Aorta (tissue), 5 donors: ENCODE data around the gene ACSL5. TPM values are rescaled to one million over a fixed set of nuclear protein-coding genes. Genes with fewer than 3 reads are reported as not detected.
"Not testable (repeated sequence)": the region's sequence is repeated elsewhere in the genome, so short reads cannot be mapped to it uniquely, and the experiment has no call there.

Experiments used
- ATAC-seq: fragments of 200-7000 bp; cut with Tn5 transposase; one replicate; pipeline ENCODE4 v1.9.1; 2022; ENCODE audit warnings: moderate library complexity; ENCODE audit not compliant: low FRiP score
- DNase-seq, 2 donors: peaks; one replicate each; pipeline ENCODE4 v3.0.0-alpha.2; 2020
- H3K27ac ChIP-seq, 2 donors: one replicate each; pipeline ENCODE4 v1.5.1; 2013; ENCODE audit warnings: low read length in 2 of 2, mild to moderate bottlenecking in 2 of 2, moderate library complexity in 2 of 2, control low read depth in 1 of 2, inconsistent platforms in 1 of 2, low read depth in 1 of 2
- H3K27me3 ChIP-seq, 2 donors: one replicate each; pipeline ENCODE4 v1.6.1; 2013; ENCODE audit warnings: control low read depth in 1 of 2, low read length in 1 of 2, mild to moderate bottlenecking in 1 of 2, moderate library complexity in 1 of 2; ENCODE audit not compliant: insufficient read depth in 2 of 2, control insufficient read depth in 1 of 2
- H3K36me3 ChIP-seq, 2 donors: one replicate each; pipeline ENCODE4 v1.6.1; 2013; ENCODE audit warnings: control low read depth in 1 of 2, low read length in 1 of 2, mild to moderate bottlenecking in 1 of 2; ENCODE audit not compliant: insufficient read depth in 2 of 2, control insufficient read depth in 1 of 2
- H3K4me1 ChIP-seq, 2 donors: one replicate each; pipeline ENCODE4 v1.6.1; 2013; ENCODE audit warnings: low read length in 2 of 2, control low read depth in 1 of 2, mild to moderate bottlenecking in 1 of 2, moderate library complexity in 1 of 2; ENCODE audit not compliant: insufficient read depth in 2 of 2, control insufficient read depth in 1 of 2
- H3K4me3 ChIP-seq, 2 donors: one replicate each; pipeline ENCODE4 v1.5.1; 2013; ENCODE audit warnings: low read length in 2 of 2, control low read depth in 1 of 2, mild to moderate bottlenecking in 1 of 2
- H3K9me3 ChIP-seq: one replicate; pipeline ENCODE4 v1.6.1; 2013; ENCODE audit warnings: mild to moderate bottlenecking, low read length; ENCODE audit not compliant: control insufficient read depth
- WGBS, 2 donors: extraction: QIAGEN DNeasy Blood & Tissue Kit; methylation state at CpG; one replicate each; pipeline ENCODE4 v1.1.7; 2013; 5-methylcytosine and 5-hydroxymethylcytosine counted together
- intact Hi-C, 2 donors: fragments of 100-400 bp; cut with DNase I; formaldehyde crosslinking; loops; one replicate each; pipeline versions ENCODE4 v1.14.2 to v1.15.0; 2022
- polyA plus RNA-seq, 2 donors: library from polyadenylated mRNA; stranded (reverse); fragments of 200-250 nt; gene quantifications; one replicate each; pipeline ENCODE4 v1.2.3, GENCODE V29; 2013
- total RNA-seq, 2 donors: library from RNA; stranded (reverse); fragmentation: NEBNext Ultra II Directional; extraction: Animal tissue kit (Norgen Biotek cat#: 25700); gene quantifications; one replicate each; pipeline ENCODE4 v1.2.1, GENCODE V29; 2021
- donor health status: healthy with polysubstance abuse.
- donor health status: Bipolar disorder and iron deficiency.
- donor health status: DM: no; HTN: no; CAD: no.
- donor health status: DM: no; HTN: no; CAD: no.
- donor health status: DM: yes; HTN: yes; CAD: no.

The ACSL5 gene
- total and polyA plus RNA-seq, 4 donors, result 0.92 to 18.7 (median 15.9) TPM

DNA sequence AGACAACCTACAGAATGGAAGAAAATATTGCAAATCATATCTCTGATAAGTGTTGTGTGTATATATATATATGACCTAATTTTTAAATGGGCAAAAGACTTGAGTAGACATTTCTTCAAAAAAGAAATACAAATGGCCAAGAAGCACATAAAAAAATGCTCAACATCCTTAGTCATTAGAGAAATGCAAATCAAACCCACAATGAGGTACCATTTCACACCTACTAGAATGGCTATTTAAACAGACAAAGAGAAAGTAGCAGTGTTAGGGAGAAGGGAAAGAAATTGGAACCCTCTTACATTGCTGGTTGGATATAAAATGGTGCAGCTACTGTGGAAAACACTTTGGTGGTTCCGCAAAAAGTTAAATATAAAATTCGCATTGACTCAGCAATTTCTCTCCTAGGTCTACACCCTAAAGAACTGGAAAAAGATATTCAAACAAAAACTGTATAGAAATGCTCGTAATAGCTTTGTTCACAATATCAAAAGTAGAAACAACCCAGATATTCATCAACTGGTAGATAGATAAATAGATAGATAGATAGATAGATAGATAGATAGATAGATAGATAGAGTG, 16.3 kb downstream of the ACSL5 start:
- Histone ChIP-seq H3K27me3 (no peaks in the 10 kb centered on the region), H3K36me3 (no peaks in the 10 kb centered on the region), H3K4me1 (no peaks in the 10 kb centered on the region), H3K4me3 (no peak overlapping the region), H3K27ac (no peak overlapping the region), H3K9me3 (no peaks in the 10 kb centered on the region)
- DNase-seq (no peak), ATAC-seq (no peak)
- WGBS, 2 donors, result 89 to 90% methylated on average over 3 of the region's 3 CpGs
- intact Hi-C loops, result no loop called here

DNA sequence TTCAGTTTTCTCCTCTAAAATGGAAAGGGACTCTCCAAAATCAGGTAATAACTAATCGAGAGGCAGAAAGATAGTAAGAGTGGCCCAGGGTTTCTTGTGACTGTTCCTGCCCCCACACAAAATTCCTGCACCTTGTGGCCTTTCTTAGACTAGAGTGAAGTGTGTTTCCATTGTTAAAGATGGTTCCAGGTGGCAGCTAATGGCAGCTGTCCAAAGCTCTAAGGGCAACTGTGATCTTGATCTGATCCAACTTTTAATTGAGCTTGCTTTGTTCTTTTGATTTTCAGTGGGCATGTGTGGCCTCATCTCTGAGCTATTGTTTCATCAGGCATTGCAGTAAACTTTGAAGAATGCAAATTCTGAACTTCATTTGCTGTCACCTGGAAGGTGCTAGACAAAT, 19.4 kb downstream of the ACSL5 start:
- Histone ChIP-seq H3K36me3 (no peaks in the 10 kb centered on the region), H3K9me3 (no peaks in the 10 kb centered on the region), H3K27me3 (no peaks in the 10 kb centered on the region), H3K4me3 (no peak overlapping the region), H3K4me1 (no peaks in the 10 kb centered on the region), H3K27ac (no peak overlapping the region)
- DNase-seq, result no peak
- WGBS, 2 donors, result 55 to 77% methylated on average over 1 of the region's 1 CpG
- ATAC-seq, result no peak
- intact Hi-C loops, result no loop called here

DNA sequence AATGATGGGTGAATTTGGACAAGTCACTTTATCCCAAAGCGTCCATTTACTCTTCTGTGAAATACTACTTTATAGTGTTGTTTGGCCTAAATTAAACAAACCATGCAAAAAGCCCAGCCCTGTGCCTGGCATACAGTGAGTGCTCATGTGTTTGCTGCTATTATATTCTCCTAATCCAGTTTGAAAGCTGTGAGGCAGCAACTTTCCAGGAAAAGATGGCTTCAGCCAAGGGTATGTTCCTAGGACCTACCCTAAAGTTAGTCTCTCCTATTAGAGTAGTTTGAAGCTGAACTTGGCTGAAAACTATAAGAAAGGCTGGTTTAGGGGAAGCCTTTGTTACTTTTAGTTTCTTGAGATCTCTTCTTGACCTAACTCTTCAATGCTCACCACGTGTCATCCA, 19.9 kb downstream of the ACSL5 start:
- 69 to 74% methylated on average over 2 of the region's 2 CpGs for WGBS, 2 donors
- ATAC-seq (no peak), DNase-seq (no peak)
- no peak overlapping the region for H3K27ac ChIP-seq
- no peaks in the 10 kb centered on the region for H3K9me3 ChIP-seq
- intact Hi-C loops, result no loop called here
- H3K36me3 ChIP-seq, result no peaks in the 10 kb centered on the region
- no peaks in the 10 kb centered on the region for H3K4me1 ChIP-seq
- no peaks in the 10 kb centered on the region for H3K27me3 ChIP-seq
- H3K4me3 ChIP-seq, result no peak overlapping the region

DNA sequence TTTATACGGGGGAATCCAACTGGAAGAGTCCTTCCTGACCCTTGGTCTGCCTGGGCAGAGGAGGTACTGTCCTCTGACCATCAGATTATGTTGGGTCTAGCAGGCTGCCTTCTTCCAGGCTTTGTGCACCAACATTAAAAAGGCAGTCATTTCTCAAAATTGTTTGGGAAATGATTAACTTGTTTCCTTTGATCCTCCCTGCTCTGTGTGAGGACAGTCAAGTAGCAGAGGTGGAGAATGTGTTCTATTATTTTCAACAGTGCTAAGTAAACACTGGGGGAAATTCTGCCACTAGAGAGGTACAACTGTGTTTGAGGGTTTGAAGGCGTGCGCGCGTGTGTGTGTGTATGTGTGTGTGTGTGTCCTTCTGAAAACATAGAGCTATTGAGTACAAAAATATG, 20.6 kb downstream of the ACSL5 start:
- no peaks in the 10 kb centered on the region for H3K9me3 ChIP-seq
- no peaks in the 10 kb centered on the region for H3K36me3 ChIP-seq
- 83 to 85% methylated on average over 5 of the region's 5 CpGs for whole genome bisulfite sequencing, 2 donors
- no peaks in the 10 kb centered on the region for H3K27me3 ChIP-seq
- DNase-seq (no peak), ATAC-seq (no peak)
- H3K27ac ChIP-seq, result no peak overlapping the region
- intact Hi-C loops, result no loop called here
- H3K4me3 ChIP-seq, result no peak overlapping the region
- no peaks in the 10 kb centered on the region for H3K4me1 ChIP-seq

DNA sequence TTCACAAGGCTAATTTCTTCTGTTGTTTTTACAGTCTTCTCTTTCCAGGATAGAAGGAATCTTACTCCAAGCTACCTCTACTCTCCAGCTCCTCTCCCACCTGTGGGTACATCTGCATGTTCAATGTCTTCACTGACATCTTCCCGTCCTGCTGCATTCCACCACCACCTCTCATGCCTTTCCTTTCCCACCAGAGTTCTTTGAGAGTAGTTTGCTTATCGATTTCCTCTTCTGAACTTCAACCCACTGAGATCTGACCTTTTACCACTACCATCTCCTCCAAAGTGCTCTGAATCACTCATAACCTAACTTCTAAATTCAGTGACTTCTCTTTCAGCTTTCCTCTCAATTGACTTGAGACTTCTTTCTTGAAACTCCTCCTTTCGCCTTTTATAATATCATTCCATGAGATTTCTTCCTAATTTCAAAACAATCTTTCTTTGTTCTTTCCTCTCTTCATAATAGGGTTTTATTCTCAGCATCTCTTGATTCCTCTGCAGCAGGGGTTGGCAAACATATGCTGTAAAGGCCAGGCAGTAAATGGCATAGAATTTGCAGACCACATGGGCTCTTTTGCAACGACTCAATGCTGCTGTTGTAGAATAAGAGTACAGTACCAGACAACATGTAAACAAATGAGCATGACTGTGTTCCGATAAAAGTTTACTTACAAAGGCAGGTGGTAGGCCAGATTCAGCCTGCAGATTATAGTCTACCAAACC, 22.1 kb downstream of the ACSL5 start:
- DNase-seq (no peak), ATAC-seq (no peak)
- Histone ChIP-seq H3K4me3 (no peak overlapping the region), H3K4me1 (no peaks in the 10 kb centered on the region), H3K27ac (no peak overlapping the region), H3K9me3 (no peaks in the 10 kb centered on the region), H3K27me3 (no peaks in the 10 kb centered on the region), H3K36me3 (no peaks in the 10 kb centered on the region)
- intact Hi-C loops, result no loop called here
- 69 to 70% methylated on average over 5 of the region's 5 CpGs for WGBS, 2 donors

DNA sequence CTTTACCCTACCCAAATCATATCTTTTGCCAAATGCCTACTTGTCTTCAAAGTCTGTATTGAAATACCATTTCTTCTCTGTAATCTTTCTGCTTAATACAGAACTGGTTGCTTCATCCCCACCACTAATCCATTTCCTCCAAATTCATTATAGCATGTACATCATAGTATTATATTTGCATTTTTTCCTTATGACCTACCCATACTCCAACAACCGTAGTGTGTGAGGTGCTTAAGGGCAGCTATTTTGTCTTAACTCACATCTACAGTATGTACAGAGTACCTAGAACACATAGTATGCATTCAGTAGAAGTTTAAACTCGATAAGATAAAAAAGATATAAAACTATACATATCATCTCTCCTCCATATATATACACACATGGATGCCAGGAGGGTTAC, 23.7 kb downstream of the ACSL5 start:
- intact Hi-C loops, result no loop called here
- H3K4me3 ChIP-seq, result no peak overlapping the region
- no peaks in the 10 kb centered on the region for H3K36me3 ChIP-seq
- WGBS, 2 donors, result 84 to 90% methylated on average over 2 of the region's 2 CpGs
- no peak for DNase-seq
- H3K4me1 ChIP-seq, result no peaks in the 10 kb centered on the region
- ATAC-seq, result no peak
- no peak overlapping the region for H3K27ac ChIP-seq
- no peaks in the 10 kb centered on the region for H3K27me3 ChIP-seq
- H3K9me3 ChIP-seq, result no peaks in the 10 kb centered on the region

DNA sequence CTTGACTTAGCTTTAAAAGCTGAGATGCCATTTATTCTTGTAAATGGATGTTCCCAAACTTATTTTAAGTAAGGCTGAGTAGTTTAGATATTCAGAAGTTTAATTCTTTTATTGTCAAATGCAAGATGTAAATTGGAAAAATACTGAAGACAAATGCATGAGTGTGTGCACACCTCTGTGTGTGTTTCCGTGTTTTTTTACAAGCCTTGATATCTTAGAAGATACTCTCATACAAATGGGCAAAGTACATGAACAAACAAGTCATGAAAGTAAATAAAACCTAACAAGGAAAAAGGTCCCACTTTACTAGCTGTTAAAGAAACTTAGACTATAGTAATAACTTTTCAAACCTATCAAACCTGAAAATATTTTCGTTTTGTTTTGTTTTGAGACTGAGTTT, 29.0 kb downstream of the ACSL5 start:
- no peaks in the 10 kb centered on the region for H3K36me3 ChIP-seq

DNA sequence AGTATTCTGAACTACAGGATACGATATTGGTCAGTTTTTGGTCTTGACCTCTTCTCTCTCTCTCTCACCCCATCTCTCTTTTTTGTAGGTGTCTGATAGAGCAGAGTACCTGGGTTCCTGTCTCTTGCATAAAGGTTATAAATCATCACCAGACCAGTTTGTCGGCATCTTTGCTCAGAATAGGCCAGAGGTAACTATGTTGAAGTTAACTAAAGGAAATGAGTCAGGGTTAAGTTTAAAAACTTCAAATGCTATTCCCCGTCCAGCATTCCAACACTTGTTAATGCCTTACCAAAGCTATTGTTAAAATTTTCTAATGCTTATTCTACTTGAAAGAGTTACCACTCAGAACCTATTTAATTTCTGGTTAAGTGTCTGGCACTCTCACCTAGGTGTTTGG, 30.7 kb downstream of the ACSL5 start:
- H3K27ac ChIP-seq, result no peak overlapping the region
- WGBS, 2 donors, result 69% methylated on average over 3 of the region's 3 CpGs
- H3K4me1 ChIP-seq, result no peaks in the 10 kb centered on the region
- no peaks in the 10 kb centered on the region for H3K9me3 ChIP-seq
- no peak for ATAC-seq
- no peak overlapping the region for H3K4me3 ChIP-seq
- H3K36me3 ChIP-seq, result no peaks in the 10 kb centered on the region
- intact Hi-C loops, result no loop called here
- no peaks in the 10 kb centered on the region for H3K27me3 ChIP-seq
- no peak for DNase-seq

More for the DNA sequence above, 29.0 kb downstream of the ACSL5 start:
- no peak for ATAC-seq
- H3K9me3 ChIP-seq, result no peaks in the 10 kb centered on the region
- H3K4me3 ChIP-seq, result no peak overlapping the region
- H3K27me3 ChIP-seq, result no peaks in the 10 kb centered on the region
- 73% methylated on average over 2 of the region's 2 CpGs for WGBS, 2 donors
- DNase-seq, result no peak
- intact Hi-C loops, result no loop called here
- no peak overlapping the region for H3K27ac ChIP-seq
- no peaks in the 10 kb centered on the region for H3K4me1 ChIP-seq

DNA sequence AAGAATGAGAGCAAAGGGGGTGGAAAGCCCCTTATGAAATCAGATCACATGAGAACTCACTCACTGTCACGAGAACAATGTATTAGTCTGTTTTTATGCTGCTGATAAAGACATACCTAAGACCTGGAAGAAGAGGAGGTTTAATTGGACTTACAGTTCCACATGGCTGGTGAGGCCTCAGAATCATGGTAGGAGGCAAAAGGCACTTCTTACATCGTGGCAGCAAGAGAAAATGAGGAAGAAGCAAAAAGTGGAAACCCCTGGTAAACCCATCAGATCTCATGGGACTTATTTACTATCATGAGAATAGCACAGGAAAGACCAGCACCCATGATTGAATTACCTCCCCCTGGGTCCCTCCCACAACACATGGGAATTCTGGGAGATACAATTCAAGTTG, 32.9 kb downstream of the ACSL5 start:
- ATAC-seq, H3K4me3 ChIP-seq, intact Hi-C loops, H3K36me3 ChIP-seq, H3K4me1 ChIP-seq, H3K9me3 ChIP-seq, H3K27ac ChIP-seq, DNase-seq, H3K27me3 ChIP-seq: not testable (repeated sequence)
- 69 to 72% methylated on average over 2 of the region's 2 CpGs for WGBS, 2 donors
